Neural progenitor cell (in vitro differentiated cells): ENCODE results near the gene VWF. TPM values are rescaled to one million over a fixed set of nuclear protein-coding genes. Genes with fewer than 3 reads are reported as not detected.
"Not testable (repeated sequence)": the region's sequence is repeated elsewhere in the genome, so short reads cannot be mapped to it uniquely, and the experiment has no call there.

Experiments
- DNase-seq: peaks from one replicate; pipeline ENCODE4 v3.0.0-alpha.2; 2016; ENCODE audit warnings: low spot score
- H2AFZ ChIP-seq: fragments of 200-600 bp; sonication (generic); replicated peaks from 2 replicates; pipeline ENCODE4 v1.6.1; 2016; ENCODE audit warnings: antibody characterized with exemption
- H3F3A ChIP-seq: fragments of 200-600 bp; sonication (generic); 2 replicates; pipeline ENCODE4 v1.6.1; 2016; ENCODE audit warnings: antibody characterized with exemption, low read depth
- H3K27ac ChIP-seq: fragments of 200-600 bp; sonication (generic); 2 replicates; pipeline ENCODE4 v1.5.1; 2016; ENCODE audit warnings: mild to moderate bottlenecking
- H3K27me3 ChIP-seq: fragments of 200-600 bp; sonication (generic); 2 replicates; pipeline ENCODE4 v1.6.1; 2016; ENCODE audit warnings: mild to moderate bottlenecking, moderate library complexity
- H3K36me3 ChIP-seq: fragments of 200-600 bp; sonication (generic); 2 replicates; pipeline ENCODE4 v1.5.1; 2016
- H3K4me1 ChIP-seq: fragments of 200-600 bp; sonication (generic); 2 replicates; pipeline ENCODE4 v1.6.1; 2016; ENCODE audit warnings: mixed run types
- H3K4me2 ChIP-seq: fragments of 200-600 bp; sonication (generic); 2 replicates; pipeline ENCODE4 v1.6.1; 2016
- H3K4me3 ChIP-seq: fragments of 200-600 bp; sonication (generic); 2 replicates; pipeline ENCODE4 v1.5.1; 2016
- H3K79me2 ChIP-seq: fragments of 200-600 bp; sonication (generic); 2 replicates; pipeline ENCODE4 v1.6.1; 2016; ENCODE audit warnings: low read depth
- H3K9ac ChIP-seq: fragments of 200-600 bp; sonication (generic); 2 replicates; pipeline ENCODE4 v1.6.1; 2016
- H3K9me3 ChIP-seq: fragments of 200-600 bp; sonication (generic); 2 replicates; pipeline ENCODE4 v1.5.1; 2016; ENCODE audit warnings: low read depth
- H4K20me1 ChIP-seq: fragments of 200-600 bp; sonication (generic); 2 replicates; pipeline ENCODE4 v1.6.1; 2016; ENCODE audit warnings: low read depth
- H3K27ac Mint-ChIP-seq: 3 replicates; pipeline ENCODE4 v1.8.0; 2021; ENCODE audit warnings: mixed read lengths
- H3K27me3 Mint-ChIP-seq: 2 replicates; pipeline ENCODE4 v1.8.0; 2022; ENCODE audit warnings: low read depth, mild to moderate bottlenecking, inconsistent platforms, moderate library complexity, mixed read lengths; ENCODE audit not compliant: insufficient read depth
- H3K36me3 Mint-ChIP-seq: 3 replicates; pipeline ENCODE4 v1.8.0; 2021; ENCODE audit warnings: mixed read lengths
- H3K4me1 Mint-ChIP-seq: 3 replicates; pipeline ENCODE4 v1.8.0; 2021; ENCODE audit warnings: mixed read lengths
- H3K4me3 Mint-ChIP-seq: 3 replicates; pipeline ENCODE4 v1.8.0; 2021; ENCODE audit warnings: mild to moderate bottlenecking, moderate library complexity, mixed read lengths
- H3K9me3 Mint-ChIP-seq: 3 replicates; pipeline ENCODE4 v1.8.0; 2020; ENCODE audit warnings: mixed read lengths
- CTCF ChIP-seq: fragments of 200-600 bp; sonication (generic); IDR thresholded peaks from 2 replicates; pipeline ENCODE4 v1.5.1; 2017; ENCODE audit warnings: antibody characterized with exemption, mild to moderate bottlenecking
- EZH2 ChIP-seq: fragments of 200-600 bp; sonication (generic); IDR thresholded peaks from 2 replicates; pipeline ENCODE4 v1.6.1; 2017; ENCODE audit warnings: antibody characterized with exemption, mild to moderate bottlenecking, moderate library complexity
- EZH2phosphoT487 ChIP-seq: fragments of 200-600 bp; sonication (generic); IDR thresholded peaks from 2 replicates; pipeline ENCODE4 v1.6.1; 2017; ENCODE audit warnings: antibody characterized with exemption
- total RNA-seq: library from RNA; depleted of rRNA; stranded (reverse); fragments of >200 nt; gene quantifications from 2 replicates; pipeline ENCODE4 v1.2.3, GENCODE V29; 2015; ENCODE audit warnings: low replicate concordance

The VWF gene
- total RNA-seq, 1 donor from 2014 or later, result 8.0 TPM

GRCh38 chr12:6163416-6164060, 39.1 kb upstream of the VWF start:
- Histone ChIP-seq H3K4me1 (no peaks in the 10 kb centered on the region), H2AFZ (peak overlapping the region; percentile 26), H3K27ac (no peak overlapping the region), H3F3A (no peaks in the 10 kb centered on the region), H4K20me1 (no peaks in the 10 kb centered on the region), H3K9me3 (no peaks in the 10 kb centered on the region), H3K36me3 (no peaks in the 10 kb centered on the region), H3K4me2 (no peak overlapping the region), H3K4me3 (no peak overlapping the region), H3K9ac (no peak overlapping the region), H3K79me2 (no peaks in the 10 kb centered on the region), H3K27me3 (no peaks in the 10 kb centered on the region)
- H3K4me3 Mint-ChIP-seq, result no peak overlapping the region
- no peaks in the 10 kb centered on the region for H3K9me3 Mint-ChIP-seq
- H3K36me3 Mint-ChIP-seq, result no peaks in the 10 kb centered on the region
- H3K4me1 Mint-ChIP-seq, result peaks cover 18% of the 10 kb centered on the region
- peaks cover 7% of the 10 kb centered on the region for H3K27me3 Mint-ChIP-seq
- no peak for DNase-seq
- H3K27ac Mint-ChIP-seq, result peak overlapping the region; percentile 79
- no peak for TF ChIP-seq EZH2phosphoT487

DNA sequence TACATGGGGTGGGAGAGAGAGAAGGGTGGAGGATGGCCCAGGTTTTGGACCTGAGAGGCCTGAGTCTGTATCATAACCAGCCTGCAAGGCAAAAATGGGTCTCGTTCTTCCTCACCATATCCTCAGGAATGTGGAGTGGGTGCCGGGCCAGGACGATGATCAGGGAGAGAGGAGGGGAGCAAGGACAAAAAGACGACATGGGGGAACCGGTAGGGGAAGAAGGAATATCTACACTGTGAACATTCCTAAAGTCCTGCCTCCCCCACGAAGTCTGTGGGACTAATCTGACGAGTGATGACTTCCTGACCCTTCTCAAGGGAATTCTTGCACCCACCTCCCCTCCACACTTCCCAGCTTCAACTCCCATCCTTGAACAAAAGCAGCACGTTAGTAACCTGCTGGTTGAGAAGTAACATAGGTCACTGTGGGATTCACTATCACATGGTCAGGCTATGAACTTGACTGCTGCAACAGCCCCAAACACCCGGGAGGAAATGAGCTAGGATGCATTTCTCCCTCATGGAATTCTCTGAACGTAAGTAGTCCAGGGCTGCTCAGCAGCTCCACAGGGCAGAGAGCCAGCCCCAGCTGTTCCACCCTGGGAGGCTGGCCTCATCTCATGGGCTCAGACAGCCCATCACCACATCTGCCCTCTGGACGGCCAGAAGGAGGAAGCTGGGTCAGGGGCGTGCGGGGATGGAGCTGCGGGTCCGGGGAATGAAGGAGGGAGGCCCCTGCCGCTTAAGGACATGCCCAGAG, 36.8 kb upstream of the VWF start:
- no peaks in the 10 kb centered on the region for H3K4me1 ChIP-seq
- H2AFZ ChIP-seq, result no peak overlapping the region
- no peaks in the 10 kb centered on the region for H3F3A ChIP-seq
- Mint-ChIP-seq H3K36me3 (no peaks in the 10 kb centered on the region), H3K4me3 (no peak overlapping the region), H3K9me3 (no peaks in the 10 kb centered on the region), H3K27me3 (peaks cover 7% of the 10 kb centered on the region), H3K4me1 (peaks cover 18% of the 10 kb centered on the region), H3K27ac (peak overlapping the region; percentile 66)
- H3K79me2 ChIP-seq, result no peaks in the 10 kb centered on the region
- no peak overlapping the region for H3K9ac ChIP-seq
- no peaks in the 10 kb centered on the region for H3K27me3 ChIP-seq
- no peak overlapping the region for H3K4me3 ChIP-seq
- no peaks in the 10 kb centered on the region for H4K20me1 ChIP-seq
- TF ChIP-seq EZH2 (no peak), EZH2phosphoT487 (no peak), CTCF (no peak)
- no peak overlapping the region for H3K27ac ChIP-seq
- no peaks in the 10 kb centered on the region for H3K9me3 ChIP-seq
- H3K36me3 ChIP-seq, result no peaks in the 10 kb centered on the region
- no peak for DNase-seq
- no peak overlapping the region for H3K4me2 ChIP-seq

GRCh38 chr12:6160049-6160649, 35.7 kb upstream of the VWF start:
- not testable (repeated sequence) for H3K36me3 ChIP-seq, DNase-seq, H3K9me3 ChIP-seq, H3F3A ChIP-seq, H3K9ac ChIP-seq, H3K4me1 ChIP-seq, H3K4me3 Mint-ChIP-seq, H3K4me2 ChIP-seq, H3K27me3 Mint-ChIP-seq, H3K27ac ChIP-seq, H4K20me1 ChIP-seq, H3K4me3 ChIP-seq, H3K9me3 Mint-ChIP-seq, H3K27me3 ChIP-seq, H3K36me3 Mint-ChIP-seq, H2AFZ ChIP-seq, H3K79me2 ChIP-seq
- Mint-ChIP-seq H3K27ac (peak overlapping the region; percentile 95), H3K4me1 (peaks cover 18% of the 10 kb centered on the region)

DNA sequence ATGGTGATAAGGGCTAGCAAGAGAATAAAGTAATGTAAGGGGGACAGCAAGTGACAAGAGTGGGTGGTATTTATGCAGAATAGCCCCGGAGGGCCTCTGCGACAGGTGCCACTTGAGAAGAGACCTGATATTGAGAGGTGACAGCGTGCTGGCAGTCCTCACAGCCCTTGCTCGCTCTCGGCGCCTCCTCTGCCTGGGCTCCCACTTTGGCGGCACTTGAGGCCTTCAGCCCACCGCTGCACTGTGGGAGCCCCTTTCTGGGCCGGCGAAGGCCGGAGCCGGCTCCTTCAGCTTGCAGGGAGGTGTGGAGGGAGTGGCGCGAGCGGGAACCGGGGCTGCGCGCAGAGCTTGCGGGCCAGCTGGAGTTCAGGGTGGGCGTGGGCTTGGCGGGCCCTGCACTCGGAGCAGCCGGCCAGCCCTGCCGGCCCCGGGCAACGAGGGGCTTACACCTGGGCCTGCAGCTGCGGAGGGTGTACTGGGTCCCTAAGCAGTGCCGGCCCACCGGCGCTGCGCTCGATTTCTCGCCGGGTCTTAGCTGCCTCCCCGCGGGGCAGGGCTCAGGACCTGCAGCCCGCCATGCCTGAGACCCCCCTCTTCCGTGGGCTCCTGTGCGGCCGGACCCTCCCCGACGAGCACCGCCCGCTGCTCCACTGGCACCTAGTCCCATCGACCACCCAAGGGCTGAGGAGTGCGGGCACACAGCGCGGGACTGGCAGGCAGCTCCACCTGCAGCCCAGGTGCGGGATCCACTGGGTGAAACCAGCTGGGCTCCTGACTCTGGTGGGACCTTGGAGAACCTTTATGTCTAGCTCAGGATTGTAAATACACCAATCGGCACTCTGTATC, 34.9 kb upstream of the VWF start:
- not testable (repeated sequence) for DNase-seq, H3K27ac ChIP-seq, H3K9ac ChIP-seq, H3K9me3 ChIP-seq, H3K36me3 Mint-ChIP-seq, H3K27me3 ChIP-seq, H3K9me3 Mint-ChIP-seq, H3F3A ChIP-seq, H3K79me2 ChIP-seq, H3K4me2 ChIP-seq, H4K20me1 ChIP-seq, H3K4me3 Mint-ChIP-seq, H3K27me3 Mint-ChIP-seq, H3K4me3 ChIP-seq, H3K4me1 ChIP-seq, H3K36me3 ChIP-seq
- peak overlapping the region; percentile 75 for H3K27ac Mint-ChIP-seq
- peaks cover 18% of the 10 kb centered on the region for H3K4me1 Mint-ChIP-seq
- peak overlapping the region; percentile 71 for H2AFZ ChIP-seq
